ENCODE measurements around the gene TBPL2. TPM values are rescaled to one million over a fixed set of nuclear protein-coding genes. Genes with fewer than 3 reads are reported as not detected.

Gene TBPL2
- total and polyA plus RNA-seq, 2 donors (not counting 3 experiments of a cell fraction or from before 2014, with no cell fraction given): not detected

DNA sequence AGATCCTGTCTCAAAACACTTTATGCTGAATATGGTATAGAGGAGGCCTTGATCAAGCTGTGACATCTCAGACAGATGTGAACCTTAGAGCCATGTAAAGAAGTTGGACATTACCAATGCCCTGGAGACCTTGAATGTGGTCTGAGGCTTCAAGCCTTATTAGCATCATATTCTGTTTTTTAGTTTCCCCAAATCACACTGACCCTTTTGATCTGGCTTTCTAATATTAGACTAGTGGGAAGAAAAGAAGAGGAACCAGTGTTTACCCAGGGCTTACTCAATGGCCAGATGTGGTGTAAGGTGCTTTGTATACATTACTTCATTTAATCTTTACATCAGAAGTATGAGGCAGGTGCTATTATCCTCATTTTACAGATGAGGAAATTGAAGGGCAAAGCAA, 10.6 kb upstream of the TBPL2 start:
- Histone ChIP-seq H3K36me3 (ENCODE audit: control insufficient read depth in 2 of 2, extremely low read depth in 1 of 2, insufficient read depth in 2 of 2, low read length in 2 of 2) (no peaks in the 10 kb centered on the region), H3K4me1 (ENCODE audit: control insufficient read depth, extremely low read depth, insufficient read depth, low read length) (peaks cover 70% of the 10 kb centered on the region), H3K4me3 (replicated peaks in 1 of 3; ENCODE audit: insufficient read depth in 1 of 3, low read depth in 1 of 3, low read length in 3 of 3) (no peak overlapping the region), H4K20me1 (replicated peaks; ENCODE audit: control insufficient read depth, extremely low read depth, insufficient read depth, low read length) (no peaks in the 10 kb centered on the region), H3K9ac (replicated peaks; ENCODE audit: extremely low read depth, insufficient read depth, low read length) (no peak overlapping the region), H3K27ac (ENCODE audit: insufficient read depth, low read depth, low read length) (no peak overlapping the region), H3K79me2 (ENCODE audit: control insufficient read depth, insufficient read depth, low read length) (no peaks in the 10 kb centered on the region), H3K27me3 (ENCODE audit: control insufficient read depth in 2 of 2, insufficient read depth in 2 of 2, low read length in 2 of 2) (no peaks in the 10 kb centered on the region), H3K9me1 (replicated peaks; ENCODE audit: control insufficient read depth, extremely low read depth, insufficient read depth, low read length) (no peaks in the 10 kb centered on the region), H2AFZ (ENCODE audit: low read depth, low read length) (no peak overlapping the region), H3K9me3 (replicated peaks; ENCODE audit: control insufficient read depth, insufficient read depth, low read length) (no peaks in the 10 kb centered on the region), H3K4me2 (ENCODE audit: insufficient read depth, low read length) (no peak overlapping the region)
- FAIRE-seq (no peak), DNase-seq (ENCODE audit: low read depth, low spot score) (no peak)
- ChIA-PET CTCF (interaction anchor here (0.9 to 1.9 kb wide), 4 partner anchors 9 to 150 kb away, joined by 3 to 10 read pairs (median 5); no protein-coding TSS in a partner anchor), POLR2A (no interaction called here)
- no TSS peak for BruUV-seq (replicated peaks)
- dilution Hi-C loops (cut with MboI; ENCODE audit: extremely low pct_ligation_motif_present, low sequenced_read_pairs): no loop called here
- TF ChIP-seq CTCF (IDR thresholded peaks at IDR 0.05; ENCODE audit: extremely low read depth in 1 of 2, insufficient read depth in 1 of 2, low read depth in 1 of 2, low read length in 2 of 2) (no peak), GATA2 (IDR thresholded peaks at IDR 0.05; ENCODE audit: insufficient read depth, insufficient read length, low read depth, low read length) (no peak), MAX (IDR thresholded peaks at IDR 0.05; ENCODE audit: insufficient read depth, insufficient read length) (no peak), POLR2AphosphoS5 (IDR thresholded peaks at IDR 0.05; ENCODE audit: insufficient read depth, low read depth, low read length) (no peak), JUN (IDR thresholded peaks at IDR 0.05; ENCODE audit: borderline replicate concordance, insufficient read depth, insufficient read length, low read depth) (no peak), FOS (IDR thresholded peaks at IDR 0.05; ENCODE audit: borderline replicate concordance, insufficient read depth, low read length) (no peak), EZH2 (IDR thresholded peaks at IDR 0.05; ENCODE audit: borderline replicate concordance, low read depth, low read length, severe bottlenecking) (no peak), MYC (IDR thresholded peaks at IDR 0.05; ENCODE audit: low read depth, low read length) (no peak), POLR2A (IDR thresholded peaks at IDR 0.05; ENCODE audit: low read depth, low read length) (no peak)
- intact Hi-C loops (cut with micrococcal nuclease): no loop called here

Data from endothelial cell of umbilical vein (primary cell).